ENCODE results near the gene SLF1. TPM values are rescaled to one million over a fixed set of nuclear protein-coding genes. Genes with fewer than 3 reads are reported as not detected.
A peak's percentile ranks its signal among the peaks of the same experiment; 100 is the strongest.

SLF1 gene
- total and polyA plus RNA-seq, 2 of the 8 experiments (the other 6 are each of a cell fraction or from before 2014, with no cell fraction given): 4.8 to 15.7 TPM

GRCh38 chr5:94613583-94613982 lies 4.9 kb upstream of the SLF1 start:
- Histone ChIP-seq H3K9me3 (ENCODE audit: insufficient read depth in 2 of 2, low read depth in 1 of 2, low read length in 1 of 2) (no peaks in the 10 kb centered on the region), H4K91ac (replicated peaks; ENCODE audit: insufficient read length, low read length) (no peak overlapping the region), H2AK5ac (ENCODE audit: low read depth, low read length) (no peak overlapping the region), H3K27me3 (replicated peaks in 1 of 4; ENCODE audit: control insufficient read depth in 3 of 4, extremely low read depth in 1 of 4, insufficient read depth in 3 of 4, low read length in 3 of 4) (no peaks in the 10 kb centered on the region), H3K14ac (ENCODE audit: insufficient read length) (no peak overlapping the region), H3K27ac (ENCODE audit: low read depth, low read length) (no peak overlapping the region), H3K56ac (replicated peaks; ENCODE audit: insufficient read length, low read depth, low read length) (no peak overlapping the region), H3K4me3 (ENCODE audit: extremely low read depth in 1 of 4, insufficient read depth in 2 of 4, low read depth in 3 of 4, low read length in 4 of 4) (no peak overlapping the region), H2BK20ac (ENCODE audit: low read length) (no peak overlapping the region), H3K36me3 (ENCODE audit: control insufficient read depth in 2 of 4, insufficient read depth in 4 of 4, low read length in 3 of 4) (no peaks in the 10 kb centered on the region), H2BK120ac (replicated peaks; ENCODE audit: low read depth, low read length) (no peak overlapping the region), H3K23me2 (ENCODE audit: low read depth, low read length) (peaks cover 9% of the 10 kb centered on the region), H2AFZ (ENCODE audit: low read length) (no peak overlapping the region), H2BK15ac (ENCODE audit: low read length) (no peak overlapping the region), H3K18ac (ENCODE audit: extremely low read depth, low read length) (no peak overlapping the region), H2BK5ac (ENCODE audit: low read depth, low read length) (no peak overlapping the region), H3K79me1 (ENCODE audit: low read depth, low read length) (no peaks in the 10 kb centered on the region), H4K5ac (ENCODE audit: insufficient read length, low read depth, low read length) (no peak overlapping the region), H3K9ac (replicated peaks in 1 of 4; ENCODE audit: extremely low read depth in 1 of 4, low read depth in 3 of 4, low read length in 3 of 4) (no peak overlapping the region), H3K4me2 (ENCODE audit: insufficient read depth in 1 of 2, low read depth in 2 of 2, low read length in 2 of 2) (no peak overlapping the region), H4K8ac (ENCODE audit: extremely low read depth, insufficient read depth, low read length) (no peak overlapping the region), H3K4ac (replicated peaks; ENCODE audit: insufficient read length, low read depth, low read length) (no peak overlapping the region), H2BK12ac (ENCODE audit: low read depth, low read length) (no peak overlapping the region), H3K23ac (ENCODE audit: insufficient read length) (no peak overlapping the region), H3K4me1 (replicated peaks in 1 of 4; ENCODE audit: control insufficient read depth in 3 of 4, insufficient read depth in 4 of 4, low read length in 3 of 4) (peaks cover 0 to 3% (median under 1%) of the 10 kb centered on the region in 4 experiments; a peak in 2 of 7 replicates), H3K79me2 (ENCODE audit: control insufficient read depth in 1 of 2, insufficient read depth in 2 of 2, low read length in 2 of 2) (peaks cover 0 to 5% of the 10 kb centered on the region in 2 experiments; a peak in 1 of 4 replicates), H4K20me1 (replicated peaks in 1 of 2; ENCODE audit: control insufficient read depth in 1 of 2, insufficient read depth in 2 of 2, low read length in 2 of 2) (peaks cover 0 to under 1% of the 10 kb centered on the region in 2 experiments)
- WGBS, 2 experiments (ENCODE audit: extremely low coverage in 1 of 2, insufficient coverage in 1 of 2, insufficient read length in 1 of 2, insufficient replicate concordance in 2 of 2, low coverage in 1 of 2, low lambda C conversion rate in 2 of 2, missing lambda C conversion rate in 1 of 2): 83% methylated on average over 2 of the region's 2 CpGs; no CpG with 5 or more reads in 1 of the 2 experiments
- peak; percentile 60 for FAIRE-seq
- ChIA-PET CTCF (ENCODE audit: partially characterized antibody) (interaction anchor here (0.6 to 1.5 kb wide), 4 partner anchors 12 to 75 kb away, joined by 3 to 4 read pairs (median 3); no protein-coding TSS in a partner anchor), POLR2A (ENCODE audit: partially characterized antibody) (interaction anchor here (0.6 kb wide), 1 partner anchor 79 kb away, joined by 3 read pairs; no protein-coding TSS in a partner anchor)
- DNase-seq (ENCODE audit: low read depth in 1 of 2, low spot score in 2 of 2): no peak
- no peak for TF ChIP-seq USF2 (IDR thresholded peaks at IDR 0.05; ENCODE audit: low read length)
- TF ChIP-seq SIX5 (IDR thresholded peaks at IDR 0.05; ENCODE audit: low read depth, low read length): no peak
- TF ChIP-seq SP4 (IDR thresholded peaks at IDR 0.05; ENCODE audit: low read length): no peak
- no peak for TF ChIP-seq GABPA (IDR thresholded peaks at IDR 0.05; ENCODE audit: borderline replicate concordance, insufficient read depth, low read length)
- TF ChIP-seq CREB1 (IDR thresholded peaks at IDR 0.05): no peak
- TF ChIP-seq POLR2A (IDR thresholded peaks at IDR 0.05; ENCODE audit: control extremely low read depth in 1 of 2, low read depth in 2 of 2, low read length in 2 of 2): no peak
- peak; percentile 49 to 62 for TF ChIP-seq RAD21 (IDR thresholded peaks at IDR 0.05 in 1 of 2, conservative IDR thresholded peaks at IDR 0.05 in 1 of 2; ENCODE audit: low read depth in 2 of 2, low read length in 2 of 2)
- no peak for TF ChIP-seq JUND (IDR thresholded peaks at IDR 0.05; ENCODE audit: low read length)
- TF ChIP-seq CTCF (IDR thresholded peaks at IDR 0.05; ENCODE audit: control extremely low read depth in 1 of 3, insufficient read depth in 1 of 3, low read depth in 1 of 3, low read length in 3 of 3): peak in 2 of 3 experiments; percentile 36 to 59; a peak in 2 of 4 replicates
- TF ChIP-seq EZH2 (IDR thresholded peaks at IDR 0.05; ENCODE audit: low read depth, low read length, severe bottlenecking): no peak
